ENCODE measurements around the gene DNAJC12. TPM values are rescaled to one million over a fixed set of nuclear protein-coding genes. Genes with fewer than 3 reads are reported as not detected.
"Not testable (repeated sequence)": the region's sequence is repeated elsewhere in the genome, so short reads cannot be mapped to it uniquely, and the experiment has no call there.

The DNAJC12 gene
- polyA plus RNA-seq, 1 of the 3 experiments (the other 2 are of a cell fraction) = 7.9 TPM

- H3K4me1 ChIP-seq (ENCODE audit: control insufficient read depth in 1 of 2, insufficient read depth in 2 of 2, low read depth in 1 of 2, low read length in 1 of 2); H3K9me3 ChIP-seq; H3F3A ChIP-seq (replicated peaks; ENCODE audit: insufficient read depth); H4K20me1 ChIP-seq (ENCODE audit: insufficient read depth); H3K27me3 ChIP-seq (ENCODE audit: insufficient read depth); DNase-seq; POLR2A ChIA-PET; H3K9ac ChIP-seq; H3K36me3 ChIP-seq (replicated peaks in 1 of 2; ENCODE audit: control insufficient read depth in 1 of 2, insufficient read depth in 2 of 2, low read length in 1 of 2); H3K9me2 ChIP-seq; H3K79me2 ChIP-seq (ENCODE audit: insufficient read depth): not testable (repeated sequence)
- CTCF ChIA-PET = interaction anchor here (0.6 to 1.3 kb wide), 2 partner anchors 20 to 320 kb away, joined by 3 to 4 read pairs; no protein-coding TSS in a partner anchor
- Histone ChIP-seq H3K4me3 (ENCODE audit: low read depth in 2 of 2, low read length in 1 of 2) (peak overlapping the region in 1 of 2 experiments; percentile 18; a peak in 1 of 4 replicates), H3K27ac (ENCODE audit: low read depth in 2 of 2, low read length in 1 of 2) (peak overlapping the region; percentile 31 to 51; a peak in 3 of 4 replicates), H3K4me2 (peak overlapping the region; percentile 47; the same call in 1 of the 2 replicates), H2AFZ (ENCODE audit: low read depth) (peak overlapping the region; percentile 71; the same call in 1 of the 2 replicates)
- 33% methylated on average over 6 of the region's 6 CpGs for WGBS (ENCODE audit: low lambda C conversion rate)
- peak; percentile 9; the same call in 1 of the 2 replicates for TF ChIP-seq GATA2 (CRISPR knock-in tag; IDR thresholded peaks at IDR 0.05)
Measured at GRCh38 chr10:67835541-67836394, 2.2 kb downstream of the DNAJC12 start.

DNA sequence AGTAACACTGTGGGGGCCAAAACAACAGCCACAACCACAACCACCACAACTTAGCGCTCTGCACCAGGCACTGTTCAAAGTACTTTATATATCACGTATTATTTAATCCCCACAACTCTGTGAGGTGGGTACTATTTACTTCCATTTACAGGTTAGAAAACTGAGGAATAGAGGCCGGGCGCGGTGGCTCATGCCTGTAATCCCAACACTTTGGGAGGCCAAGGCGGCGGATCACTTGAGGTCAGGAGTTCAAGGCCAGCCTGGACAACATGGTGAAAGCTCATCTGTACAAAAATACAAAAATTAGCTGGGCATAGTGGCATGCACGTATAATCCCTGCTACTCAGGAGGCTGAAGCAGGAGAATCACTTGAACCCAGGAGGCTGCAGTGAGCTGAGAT is 3.6 kb downstream of the DNAJC12 start:
- ChIA-PET POLR2A (no interaction called here), CTCF (interaction anchor here (1.0 kb wide), 1 partner anchor 467 kb away, joined by 3 read pairs; no protein-coding TSS in a partner anchor)
- Histone ChIP-seq H3F3A (replicated peaks; ENCODE audit: insufficient read depth) (no peaks in the 10 kb centered on the region), H3K27ac (ENCODE audit: low read depth in 2 of 2, low read length in 1 of 2) (no peak overlapping the region), H3K36me3 (replicated peaks in 1 of 2; ENCODE audit: control insufficient read depth in 1 of 2, insufficient read depth in 2 of 2, low read length in 1 of 2) (no peaks in the 10 kb centered on the region), H3K4me3 (ENCODE audit: low read depth in 2 of 2, low read length in 1 of 2) (no peak overlapping the region), H3K9me3 (no peaks in the 10 kb centered on the region), H3K9me2 (no peaks in the 10 kb centered on the region), H3K9ac (no peak overlapping the region), H3K27me3 (ENCODE audit: insufficient read depth) (no peaks in the 10 kb centered on the region), H3K4me1 (ENCODE audit: control insufficient read depth in 1 of 2, insufficient read depth in 2 of 2, low read depth in 1 of 2, low read length in 1 of 2) (peaks cover 0 to 4% of the 10 kb centered on the region in 2 experiments; a peak in 2 of 4 replicates), H3K79me2 (ENCODE audit: insufficient read depth) (no peaks in the 10 kb centered on the region), H2AFZ (ENCODE audit: low read depth) (no peak overlapping the region), H3K4me2 (no peak overlapping the region), H4K20me1 (ENCODE audit: insufficient read depth) (no peaks in the 10 kb centered on the region)
- DNase-seq = no peak
- 94% methylated on average over 8 of the region's 8 CpGs for WGBS (ENCODE audit: low lambda C conversion rate)
- TF ChIP-seq POLR2AphosphoS5 (IDR thresholded peaks at IDR 0.05; ENCODE audit: low read depth, low read length) (no peak), CHD2 (IDR thresholded peaks at IDR 0.05; ENCODE audit: low read length, partially characterized antibody) (no peak), NFIC (IDR thresholded peaks at IDR 0.05; ENCODE audit: borderline replicate concordance) (no peak), ZBTB33 (IDR thresholded peaks at IDR 0.05; ENCODE audit: borderline replicate concordance, low read depth) (no peak), RXRA (IDR thresholded peaks at IDR 0.05; ENCODE audit: borderline replicate concordance, low read depth) (no peak), MXI1 (IDR thresholded peaks at IDR 0.05; ENCODE audit: low read depth, low read length) (no peak), MEF2A (IDR thresholded peaks at IDR 0.05; ENCODE audit: borderline replicate concordance, low read depth) (no peak), MAX (IDR thresholded peaks at IDR 0.05; ENCODE audit: low read depth) (no peak), SIN3A (IDR thresholded peaks at IDR 0.05; ENCODE audit: borderline replicate concordance, low read depth, low read length) (no peak)
- TF ChIP-seq, protein P1, sequence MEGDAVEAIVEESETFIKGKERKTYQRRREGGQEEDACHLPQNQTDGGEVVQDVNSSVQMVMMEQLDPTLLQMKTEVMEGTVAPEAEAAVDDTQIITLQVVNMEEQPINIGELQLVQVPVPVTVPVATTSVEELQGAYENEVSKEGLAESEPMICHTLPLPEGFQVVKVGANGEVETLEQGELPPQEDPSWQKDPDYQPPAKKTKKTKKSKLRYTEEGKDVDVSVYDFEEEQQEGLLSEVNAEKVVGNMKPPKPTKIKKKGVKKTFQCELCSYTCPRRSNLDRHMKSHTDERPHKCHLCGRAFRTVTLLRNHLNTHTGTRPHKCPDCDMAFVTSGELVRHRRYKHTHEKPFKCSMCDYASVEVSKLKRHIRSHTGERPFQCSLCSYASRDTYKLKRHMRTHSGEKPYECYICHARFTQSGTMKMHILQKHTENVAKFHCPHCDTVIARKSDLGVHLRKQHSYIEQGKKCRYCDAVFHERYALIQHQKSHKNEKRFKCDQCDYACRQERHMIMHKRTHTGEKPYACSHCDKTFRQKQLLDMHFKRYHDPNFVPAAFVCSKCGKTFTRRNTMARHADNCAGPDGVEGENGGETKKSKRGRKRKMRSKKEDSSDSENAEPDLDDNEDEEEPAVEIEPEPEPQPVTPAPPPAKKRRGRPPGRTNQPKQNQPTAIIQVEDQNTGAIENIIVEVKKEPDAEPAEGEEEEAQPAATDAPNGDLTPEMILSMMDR (IDR thresholded peaks at IDR 0.05) = no peak
